Measurements from ENCODE around the gene OPN4.

Gene OPN4

GRCh38 chr10:86690231-86690630 is 35.9 kb downstream of the OPN4 start:
- TF ChIP-seq, protein P1, sequence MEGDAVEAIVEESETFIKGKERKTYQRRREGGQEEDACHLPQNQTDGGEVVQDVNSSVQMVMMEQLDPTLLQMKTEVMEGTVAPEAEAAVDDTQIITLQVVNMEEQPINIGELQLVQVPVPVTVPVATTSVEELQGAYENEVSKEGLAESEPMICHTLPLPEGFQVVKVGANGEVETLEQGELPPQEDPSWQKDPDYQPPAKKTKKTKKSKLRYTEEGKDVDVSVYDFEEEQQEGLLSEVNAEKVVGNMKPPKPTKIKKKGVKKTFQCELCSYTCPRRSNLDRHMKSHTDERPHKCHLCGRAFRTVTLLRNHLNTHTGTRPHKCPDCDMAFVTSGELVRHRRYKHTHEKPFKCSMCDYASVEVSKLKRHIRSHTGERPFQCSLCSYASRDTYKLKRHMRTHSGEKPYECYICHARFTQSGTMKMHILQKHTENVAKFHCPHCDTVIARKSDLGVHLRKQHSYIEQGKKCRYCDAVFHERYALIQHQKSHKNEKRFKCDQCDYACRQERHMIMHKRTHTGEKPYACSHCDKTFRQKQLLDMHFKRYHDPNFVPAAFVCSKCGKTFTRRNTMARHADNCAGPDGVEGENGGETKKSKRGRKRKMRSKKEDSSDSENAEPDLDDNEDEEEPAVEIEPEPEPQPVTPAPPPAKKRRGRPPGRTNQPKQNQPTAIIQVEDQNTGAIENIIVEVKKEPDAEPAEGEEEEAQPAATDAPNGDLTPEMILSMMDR (IDR thresholded peaks at IDR 0.05; ENCODE audit: control insufficient read depth, insufficient read depth, low read depth, low read length, missing control alignments): no peak
- H3K4me3 ChIP-seq (ENCODE audit: control insufficient read depth, low read depth, low read length): no peak overlapping the region

GRCh38 chr10:86690657-86691084 is 36.3 kb downstream of the OPN4 start:
- H3K4me3 ChIP-seq (ENCODE audit: control insufficient read depth, low read depth, low read length): no peak overlapping the region
- no peak for DNase-seq (ENCODE audit: low read depth)
- TF ChIP-seq, protein P1 (IDR thresholded peaks at IDR 0.05; ENCODE audit: control insufficient read depth, insufficient read depth, low read depth, low read length, missing control alignments): no peak

More at GRCh38 chr10:86690231-86690630, 35.9 kb downstream of the OPN4 start:
- DNase-seq (ENCODE audit: low read depth): no peak

DNA sequence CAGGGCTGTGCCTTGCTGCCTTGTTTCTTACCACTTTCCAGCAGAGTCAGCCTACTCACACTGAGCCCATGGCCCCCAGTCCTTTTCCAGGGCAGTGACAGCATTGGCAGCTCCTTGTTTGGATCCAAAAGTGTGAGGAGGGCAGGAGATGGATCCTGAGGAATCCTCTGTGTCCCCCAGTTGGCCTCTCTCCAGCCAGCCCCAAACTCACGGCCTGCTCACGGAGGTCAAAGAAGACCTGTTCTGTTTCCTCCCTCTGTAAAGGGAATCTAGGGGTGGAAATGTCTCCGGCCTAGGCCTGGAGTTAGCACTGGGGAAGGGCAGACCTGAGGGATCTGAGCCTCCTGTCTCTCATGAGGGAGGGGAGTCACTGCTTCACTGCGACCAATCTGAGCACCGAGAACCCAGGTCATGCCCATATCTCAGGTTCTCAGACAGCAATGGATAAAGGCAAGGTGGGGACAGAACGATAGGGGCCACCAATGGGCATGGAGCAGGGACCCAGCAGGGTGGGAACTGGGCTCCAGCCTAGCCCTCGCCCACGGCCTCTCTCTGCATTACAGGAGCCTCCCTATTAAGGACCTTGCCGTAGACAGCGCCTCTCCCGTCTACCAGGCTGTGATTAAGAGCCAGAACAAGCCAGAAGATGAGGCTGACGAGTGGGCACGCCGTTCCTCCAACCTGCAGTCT is 37.1 kb downstream of the OPN4 start:
- TF ChIP-seq, protein P1 (IDR thresholded peaks at IDR 0.05; ENCODE audit: control insufficient read depth, insufficient read depth, low read depth, low read length, missing control alignments): no peak
- no peak overlapping the region for H3K4me3 ChIP-seq (ENCODE audit: control insufficient read depth, low read depth, low read length)
- no peak for DNase-seq (ENCODE audit: low read depth)

DNA sequence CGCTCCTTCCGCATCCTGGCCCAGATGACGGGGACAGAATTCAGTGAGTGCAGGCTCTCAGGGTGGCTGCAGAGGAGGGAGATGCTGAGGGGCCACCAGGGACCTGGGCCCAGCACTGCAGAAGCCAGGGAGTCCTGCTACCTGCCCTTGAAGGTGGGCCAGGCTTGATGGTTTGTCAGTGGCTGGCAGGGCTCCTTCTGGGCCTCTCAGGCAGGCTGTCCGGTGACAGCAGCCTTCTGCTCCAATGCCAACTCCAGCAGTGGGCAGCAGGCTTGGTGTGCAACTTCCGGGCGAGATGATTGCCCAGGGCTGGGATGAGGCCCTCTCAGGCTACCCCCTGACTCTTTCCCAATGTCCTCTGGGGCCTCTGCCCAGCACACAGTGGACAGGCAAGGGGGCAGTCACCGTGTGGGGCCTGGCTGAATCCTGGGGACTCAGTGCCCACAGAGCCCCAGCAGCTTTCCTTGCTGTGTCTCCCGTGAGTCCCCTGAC is 37.7 kb downstream of the OPN4 start:
- DNase-seq (ENCODE audit: low read depth): no peak
- TF ChIP-seq, protein P1 (IDR thresholded peaks at IDR 0.05; ENCODE audit: control insufficient read depth, insufficient read depth, low read depth, low read length, missing control alignments): no peak
- H3K4me3 ChIP-seq (ENCODE audit: control insufficient read depth, low read depth, low read length): no peak overlapping the region

DNA sequence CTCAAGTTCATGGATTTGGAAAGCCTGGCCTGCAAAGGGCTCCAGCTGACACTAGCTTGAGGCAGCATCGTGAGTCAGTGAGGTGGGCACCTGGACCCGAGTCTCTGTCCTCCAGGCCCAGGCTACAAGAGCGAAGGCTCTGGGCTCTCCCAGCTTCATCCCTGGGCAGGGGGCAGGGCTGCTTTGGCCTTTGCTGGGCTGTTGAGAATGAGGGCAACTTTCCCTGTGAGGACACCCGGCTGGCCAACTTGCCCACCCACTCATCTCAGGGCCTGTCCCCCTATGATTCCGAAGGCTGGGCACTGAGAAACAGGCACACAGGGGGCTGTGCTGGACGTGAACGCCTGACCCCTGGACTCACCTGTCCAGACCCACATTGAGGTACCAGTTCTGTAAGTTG is 38.3 kb downstream of the OPN4 start:
- TF ChIP-seq, protein P1 (IDR thresholded peaks at IDR 0.05; ENCODE audit: control insufficient read depth, insufficient read depth, low read depth, low read length, missing control alignments): no peak
- DNase-seq (ENCODE audit: low read depth): no peak
- no peak overlapping the region for H3K4me3 ChIP-seq (ENCODE audit: control insufficient read depth, low read depth, low read length)

- no peak overlapping the region for H3K4me3 ChIP-seq (ENCODE audit: control insufficient read depth, low read depth, low read length)
- TF ChIP-seq, protein P1 (IDR thresholded peaks at IDR 0.05; ENCODE audit: control insufficient read depth, insufficient read depth, low read depth, low read length, missing control alignments): no peak
- no peak for DNase-seq (ENCODE audit: low read depth)
These were observed 38.9 kb downstream of the OPN4 start for GRCh38 chr10:86693275-86693674.

Data from AG09309 (cell line).